ENCODE results near the gene PTPRG. TPM values are rescaled to one million over a fixed set of nuclear protein-coding genes. Genes with fewer than 3 reads are reported as not detected.

Gene PTPRG
- total RNA-seq, 4 donors from 2014 or later, result 33.5 to 56.6 (median 46.9) TPM

DNA sequence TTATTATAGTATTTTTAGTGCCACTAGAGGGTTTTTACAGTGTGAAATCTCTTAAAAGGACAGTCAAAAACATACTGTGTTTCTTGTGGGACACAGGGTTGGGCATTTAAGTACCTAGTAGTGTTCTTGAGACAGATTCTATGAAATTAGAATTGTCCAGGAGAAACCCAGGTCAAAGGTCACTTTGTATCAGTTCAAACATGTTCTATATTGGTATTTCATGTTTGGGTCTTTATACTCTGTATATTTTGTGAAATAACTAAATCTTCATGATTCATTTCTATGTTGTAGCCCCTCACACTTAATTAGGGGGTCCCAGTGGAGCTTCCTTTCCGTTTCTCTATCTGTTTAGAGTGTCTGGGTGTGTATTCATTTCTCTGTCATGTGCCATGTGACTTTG lies 171.6 kb downstream of the PTPRG start:
- Histone ChIP-seq H3K4me1 (no peaks in the 10 kb centered on the region), H3K4me3 (no peak overlapping the region), H3K27me3 (no peaks in the 10 kb centered on the region), H3K9me3 (no peaks in the 10 kb centered on the region), H3K27ac (no peak overlapping the region), H3K36me3 (no peaks in the 10 kb centered on the region)
- no peak for DNase-seq
- TF ChIP-seq, protein P1, sequence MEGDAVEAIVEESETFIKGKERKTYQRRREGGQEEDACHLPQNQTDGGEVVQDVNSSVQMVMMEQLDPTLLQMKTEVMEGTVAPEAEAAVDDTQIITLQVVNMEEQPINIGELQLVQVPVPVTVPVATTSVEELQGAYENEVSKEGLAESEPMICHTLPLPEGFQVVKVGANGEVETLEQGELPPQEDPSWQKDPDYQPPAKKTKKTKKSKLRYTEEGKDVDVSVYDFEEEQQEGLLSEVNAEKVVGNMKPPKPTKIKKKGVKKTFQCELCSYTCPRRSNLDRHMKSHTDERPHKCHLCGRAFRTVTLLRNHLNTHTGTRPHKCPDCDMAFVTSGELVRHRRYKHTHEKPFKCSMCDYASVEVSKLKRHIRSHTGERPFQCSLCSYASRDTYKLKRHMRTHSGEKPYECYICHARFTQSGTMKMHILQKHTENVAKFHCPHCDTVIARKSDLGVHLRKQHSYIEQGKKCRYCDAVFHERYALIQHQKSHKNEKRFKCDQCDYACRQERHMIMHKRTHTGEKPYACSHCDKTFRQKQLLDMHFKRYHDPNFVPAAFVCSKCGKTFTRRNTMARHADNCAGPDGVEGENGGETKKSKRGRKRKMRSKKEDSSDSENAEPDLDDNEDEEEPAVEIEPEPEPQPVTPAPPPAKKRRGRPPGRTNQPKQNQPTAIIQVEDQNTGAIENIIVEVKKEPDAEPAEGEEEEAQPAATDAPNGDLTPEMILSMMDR (IDR thresholded peaks at IDR 0.05), result no peak
- TF ChIP-seq POLR2A (IDR thresholded peaks at IDR 0.05), result no peak

- H3K27ac ChIP-seq, result no peak overlapping the region
Observed at GRCh38 chr3:61733876-61734275, 172.5 kb downstream of the PTPRG start.

GRCh38 chr3:61734749-61735686 lies 173.6 kb downstream of the PTPRG start:
- Histone ChIP-seq H3K36me3 (no peaks in the 10 kb centered on the region), H3K27ac (no peak overlapping the region), H3K4me1 (no peaks in the 10 kb centered on the region), H3K9me3 (no peaks in the 10 kb centered on the region), H3K27me3 (no peaks in the 10 kb centered on the region), H3K4me3 (no peak overlapping the region)
- TF ChIP-seq, protein P1 (IDR thresholded peaks at IDR 0.05), result no peak
- no peak for TF ChIP-seq POLR2A (IDR thresholded peaks at IDR 0.05)
- DNase-seq, result no peak

More at GRCh38 chr3:61733876-61734275, 172.5 kb downstream of the PTPRG start:
- DNase-seq, result no peak
- Histone ChIP-seq H3K9me3 (no peaks in the 10 kb centered on the region), H3K4me1 (no peaks in the 10 kb centered on the region), H3K36me3 (no peaks in the 10 kb centered on the region), H3K27me3 (no peaks in the 10 kb centered on the region), H3K4me3 (no peak overlapping the region)
- TF ChIP-seq, protein P1 (IDR thresholded peaks at IDR 0.05), result no peak
- no peak for TF ChIP-seq POLR2A (IDR thresholded peaks at IDR 0.05)

DNA sequence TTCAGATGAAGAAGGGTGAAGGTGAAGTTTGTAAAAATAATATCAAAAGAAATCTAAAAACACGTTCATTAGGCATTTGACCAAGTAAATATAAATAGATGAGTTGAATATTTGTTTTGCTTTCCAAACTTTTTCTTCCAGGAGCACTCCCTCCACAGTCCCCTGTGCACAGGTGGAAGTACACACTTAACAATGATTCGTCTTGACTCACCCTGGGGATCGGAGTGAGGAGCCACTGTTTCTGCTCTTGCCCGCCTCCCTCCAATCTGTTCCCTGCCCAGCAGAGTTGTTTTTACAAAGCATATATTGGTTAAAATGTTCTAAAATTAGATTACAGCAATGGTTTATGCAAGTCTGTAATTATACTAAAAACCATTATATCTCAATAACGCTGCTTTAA lies 175.1 kb downstream of the PTPRG start:
- TF ChIP-seq, protein P1 (IDR thresholded peaks at IDR 0.05), result no peak
- no peak for TF ChIP-seq POLR2A (IDR thresholded peaks at IDR 0.05)
- H3K4me1 ChIP-seq, result no peaks in the 10 kb centered on the region
- H3K27me3 ChIP-seq, result no peaks in the 10 kb centered on the region
- no peaks in the 10 kb centered on the region for H3K36me3 ChIP-seq
- H3K9me3 ChIP-seq, result no peaks in the 10 kb centered on the region
- no peak overlapping the region for H3K4me3 ChIP-seq
- no peak for DNase-seq
- no peak overlapping the region for H3K27ac ChIP-seq

DNA sequence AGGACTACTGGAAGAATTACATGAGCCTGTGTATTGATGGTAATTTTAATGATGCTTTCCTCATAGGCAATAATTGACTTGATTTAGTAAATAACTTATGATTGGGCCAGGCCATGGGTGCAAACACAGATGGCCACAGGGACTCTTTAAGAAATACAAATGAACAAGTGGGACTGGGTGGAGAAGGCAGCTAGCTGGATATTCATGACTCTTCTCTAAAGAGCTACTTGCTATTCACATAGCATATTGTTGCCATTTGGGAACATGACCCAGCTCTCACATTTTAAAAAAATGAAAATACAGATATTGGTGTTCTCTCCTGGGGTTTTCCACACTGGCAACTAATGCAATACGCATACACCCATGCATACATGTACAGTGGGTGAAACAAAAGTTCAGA lies 178.3 kb downstream of the PTPRG start:
- H3K27ac ChIP-seq, result no peak overlapping the region
- no peaks in the 10 kb centered on the region for H3K4me1 ChIP-seq
- DNase-seq, result no peak
- no peaks in the 10 kb centered on the region for H3K9me3 ChIP-seq
- H3K4me3 ChIP-seq, result no peak overlapping the region
- no peaks in the 10 kb centered on the region for H3K27me3 ChIP-seq
- H3K36me3 ChIP-seq, result no peaks in the 10 kb centered on the region
- TF ChIP-seq, protein P1 (IDR thresholded peaks at IDR 0.05), result no peak
- TF ChIP-seq POLR2A (IDR thresholded peaks at IDR 0.05), result no peak
